HepG2 (cell line): ENCODE results near the gene CHD9. TPM values are rescaled to one million over a fixed set of nuclear protein-coding genes. Genes with fewer than 3 reads are reported as not detected.
A peak's percentile ranks its signal among the peaks of the same experiment; 100 is the strongest.

Experiments used
- ATAC-seq: fragments of 200-7000 bp; cut with Tn5 transposase; 3 replicates; pipeline ENCODE4 v1.9.1; 2020; ENCODE audit warnings: mild to moderate bottlenecking, moderate library complexity
- BruUV-seq: library from RNA; stranded (reverse); fragments of 400-500 nt; replicated peaks from 2 replicates; lab custom pipeline; 2021; lab: Mats Ljungman, UMichigan
- CTCF ChIA-PET: fragments of 300-600 bp; formaldehyde crosslinking; extraction: SDS; loops from one replicate; lab custom pipeline; 2021; ENCODE audit warnings: low total read pairs, inconsistent platforms, low intra/inter-chr PET ratio; lab: Yijun Ruan, JAX
- POLR2A ChIA-PET: fragments of 350-600 bp; sonication (Branson Sonifier 250); formaldehyde crosslinking; loops from one replicate; lab custom pipeline; 2020; ENCODE audit warnings: antibody characterized with exemption, inconsistent platforms; lab: Yijun Ruan, JAX
- DNase-seq: peaks from one replicate; pipeline ENCODE4 v3.0.0-alpha.2; 2015; ENCODE audit warnings: low spot score
- FAIRE-seq: peaks from 3 replicates; lab custom pipeline; 2011; peaks lifted over from hg19 to GRCh38; lab: Jason Lieb, UNC
- H2AFZ ChIP-seq: one replicate; pipeline ENCODE4 v1.6.1; 2011; ENCODE audit warnings: low read length, inconsistent platforms
- H3K27ac ChIP-seq: fragments of 300-600 bp; 3 replicates; pipeline ENCODE4 v1.8.0; 2011; ENCODE audit warnings: mixed run types, mild to moderate bottlenecking, mixed read lengths, low read length, inconsistent platforms; ENCODE audit not compliant: insufficient read depth; ENCODE audit errors: extremely low read length
- H3K27me3 ChIP-seq, 2 experiments: fragments of 200-600 bp in 1 of 2; 2 replicates in 1 of 2; 3 replicates in 1 of 2; pipeline versions ENCODE4 v1.6.0 to v1.8.0; 2011; ENCODE audit warnings: low read length in 2 of 2, mild to moderate bottlenecking in 2 of 2, moderate library complexity in 2 of 2, inconsistent platforms in 1 of 2; ENCODE audit not compliant: insufficient read depth in 2 of 2, control insufficient read depth in 1 of 2
- H3K36me3 ChIP-seq, 2 experiments: fragments of 200-600 bp in 1 of 2; replicated peaks in 1 of 2; 2 replicates in 1 of 2; 3 replicates in 1 of 2; pipeline versions ENCODE4 v1.5.1 to v1.8.0; 2011; ENCODE audit warnings: low read length in 2 of 2, inconsistent platforms in 1 of 2; ENCODE audit not compliant: insufficient read depth in 2 of 2, control insufficient read depth in 1 of 2
- H3K4me1 ChIP-seq: 2 replicates; pipeline ENCODE4 v1.5.1; 2012; ENCODE audit warnings: low read length, inconsistent platforms; ENCODE audit not compliant: insufficient read depth
- H3K4me2 ChIP-seq: 2 replicates; pipeline ENCODE4 v1.6.0; 2011; ENCODE audit warnings: low read depth, low read length, inconsistent platforms
- H3K4me3 ChIP-seq, 3 experiments: fragments of 200-600 bp in 1 of 3; sonication (generic), shearing (Covaris generic) in 1 of 3; replicated peaks in 1 of 3; 2 replicates each; pipeline ENCODE4 v1.5.1; 2011 to 2016; ENCODE audit warnings: low read length in 3 of 3, inconsistent platforms in 2 of 3, low read depth in 2 of 3, mild to moderate bottlenecking in 2 of 3, control low read depth in 1 of 3, mixed read lengths in 1 of 3; ENCODE audit not compliant: insufficient read depth in 1 of 3
- H3K79me2 ChIP-seq: one replicate; pipeline ENCODE4 v1.6.1; 2011; ENCODE audit warnings: low read length, inconsistent platforms; ENCODE audit not compliant: insufficient read depth
- H3K9ac ChIP-seq: 2 replicates; pipeline ENCODE4 v1.6.0; 2011; ENCODE audit warnings: mild to moderate bottlenecking, low read depth, low read length, inconsistent platforms; ENCODE audit not compliant: insufficient read depth
- H3K9me3 ChIP-seq: 2 replicates; pipeline ENCODE4 v1.5.1; 2012; ENCODE audit warnings: mild to moderate bottlenecking, low read length
- H4K20me1 ChIP-seq: 2 replicates; pipeline ENCODE4 v1.6.0; 2011; ENCODE audit warnings: inconsistent platforms, mild to moderate bottlenecking, low read length, moderate library complexity; ENCODE audit not compliant: insufficient read depth
- FOSL2 ChIP-seq: sonication (generic); formaldehyde crosslinking; IDR thresholded peaks from 2 replicates; pipeline ENCODE4 v1.4.0; 2020; ENCODE audit warnings: missing genetic modification reagents
- HNRNPH1 ChIP-seq: fragments of 200-400 bp; formaldehyde crosslinking; optimal IDR thresholded peaks from 2 replicates; pipeline ENCODE3; 2017; ENCODE audit warnings: mild to moderate bottlenecking, low read depth, low read length
- MED1 ChIP-seq: sonication (generic); formaldehyde crosslinking; IDR thresholded peaks from 2 replicates; pipeline ENCODE4 v1.4.0; 2020; ENCODE audit warnings: missing genetic modification reagents
- NFE2L2 ChIP-seq: fragments of 150-350 bp; IDR thresholded peaks from 2 replicates; pipeline ENCODE4 v1.6.1; 2014; ENCODE audit warnings: low read length
- TBL1XR1 ChIP-seq: fragments of 150-350 bp; IDR thresholded peaks from 2 replicates; pipeline ENCODE4 v1.6.1; 2014; ENCODE audit warnings: borderline replicate concordance, low read length; ENCODE audit not compliant: partially characterized antibody
- ZFP36L2 ChIP-seq: sonication (generic); formaldehyde crosslinking; IDR thresholded peaks from 2 replicates; pipeline ENCODE4 v1.4.0; 2020; ENCODE audit warnings: missing genetic modification reagents
- ZNF17 ChIP-seq: sonication (generic); formaldehyde crosslinking; IDR thresholded peaks from 2 replicates; pipeline ENCODE4 v1.5.0; 2020; ENCODE audit warnings: mild to moderate bottlenecking, missing genetic modification reagents
- ZNF576 ChIP-seq: sonication (generic); formaldehyde crosslinking; IDR thresholded peaks from 2 replicates; pipeline ENCODE4 v1.4.0; 2020; ENCODE audit warnings: mild to moderate bottlenecking, missing genetic modification reagents
- ZNF883 ChIP-seq: sonication (generic); formaldehyde crosslinking; IDR thresholded peaks from 2 replicates; pipeline ENCODE4 v1.5.1; 2020; ENCODE audit warnings: mild to moderate bottlenecking, missing genetic modification reagents; ENCODE audit errors: not compliant biosample characterization
- WGBS: methylation state at CpG from one replicate; pipeline ENCODE4 v1.1.6; 2017; ENCODE audit warnings: low lambda C conversion rate; 5-methylcytosine and 5-hydroxymethylcytosine counted together
- in situ Hi-C: cut with HindIII; loops from 2 replicates; pipeline ENCODE4 v1.10.0; 2017; ENCODE audit warnings: low pct_unique_long_range_greater_than_20kb; ENCODE audit not compliant: extremely low pct_ligation_motif_present
- intact Hi-C: fragments of 100-400 bp; cut with micrococcal nuclease; formaldehyde crosslinking; loops from one replicate; pipeline ENCODE4 v1.10.0; 2022; ENCODE audit not compliant: unreplicated experiment
- polyA plus RNA-seq, 8 experiments: library from polyadenylated mRNA; depleted of rRNA in 3 of 8; stranded (reverse) in 7 of 8; unstranded in 1 of 8; fragments of >200 nt; fragmentation: Illumina TruSeq in 4 of 8; extraction: Trizol in 4 of 8; gene quantifications; 2 replicates each; pipeline versions ENCODE4 v1.2.1 to v1.2.3, GENCODE V29; 2011 to 2016; ENCODE audit warnings: low read depth in 4 of 8, missing spikeins in 1 of 8, mixed read lengths in 1 of 8; ENCODE audit not compliant: insufficient read depth in 1 of 8
- total RNA-seq, 5 experiments: library from RNA; depleted of rRNA; stranded (reverse); fragments of >200 nt; fragmentation: Illumina TruSeq; extraction: Trizol; gene quantifications; 2 replicates each; pipeline ENCODE4 v1.2.3, GENCODE V29; 2016; ENCODE audit warnings: low read depth in 1 of 5

The CHD9 gene
- total and polyA plus RNA-seq, 2 of the 13 experiments (the other 11 are each of a cell fraction or from before 2014, with no cell fraction given), result 23.4 to 27.7 TPM

- ATAC-seq, result no peak
- Histone ChIP-seq H3K79me2 (peaks cover 53% of the 10 kb centered on the region), H3K4me3 (no peak overlapping the region)
- DNase-seq, result no peak
- CTCF ChIA-PET, result no interaction called here
- POLR2A ChIA-PET, result no interaction called here
- no peak for FAIRE-seq
- peak; percentile 55 for TF ChIP-seq NFE2L2
- no peak for TF ChIP-seq ZNF17 (CRISPR knock-in tag)
- TF ChIP-seq, all 625 proteins: peak for 1
- WGBS, result 98% methylated on average over 6 of the region's 6 CpGs
- H3K27me3 ChIP-seq, result no peaks in the 10 kb centered on the region
- no peak overlapping the region for H3K27ac ChIP-seq
- no TSS peak for BruUV-seq
- H3K9me3 ChIP-seq, result no peaks in the 10 kb centered on the region; the same call in 1 of the 2 replicates
- no peak overlapping the region for H2AFZ ChIP-seq
- intact Hi-C loops, result loop anchor here (2.0 kb wide), 1 partner anchor 16 kb away; no protein-coding TSS in a partner anchor
- no peak overlapping the region for H3K9ac ChIP-seq
- no peak overlapping the region for H3K4me2 ChIP-seq
- in situ Hi-C loops, result no loop called here
- H3K36me3 ChIP-seq, result peaks cover 0 to 3% of the 10 kb centered on the region in 2 experiments; a peak in 2 of 5 replicates
- H4K20me1 ChIP-seq, result peaks cover 11% of the 10 kb centered on the region; the same call in 1 of the 2 replicates
- peaks cover 13% of the 10 kb centered on the region for H3K4me1 ChIP-seq
These were observed 24.1 kb downstream of the CHD9 start for GRCh38 chr16:53078765-53079485.

- DNase-seq (no peak), ATAC-seq (peak; percentile 39; the same call in 2 of the 3 replicates), FAIRE-seq (no peak)
- H3K4me3 ChIP-seq, result no peak overlapping the region
- ChIA-PET POLR2A (interaction anchor here (0.6 kb wide), 1 partner anchor 423 kb away, joined by 3 read pairs; no protein-coding TSS in a partner anchor), CTCF (no interaction called here)
- H3K79me2 ChIP-seq, result peaks cover 45% of the 10 kb centered on the region
- H3K27me3 ChIP-seq, result no peaks in the 10 kb centered on the region
- peaks cover 13% of the 10 kb centered on the region for H3K4me1 ChIP-seq
- no TSS peak for BruUV-seq
- H2AFZ ChIP-seq, result no peak overlapping the region
- peaks cover 11% of the 10 kb centered on the region; the same call in 1 of the 2 replicates for H4K20me1 ChIP-seq
- in situ Hi-C loops, result no loop called here
- H3K27ac ChIP-seq, result no peak overlapping the region
- H3K4me2 ChIP-seq, result no peak overlapping the region
- H3K36me3 ChIP-seq, result peaks cover 2 to 3% of the 10 kb centered on the region in 2 experiments; a peak in 2 of 5 replicates
- intact Hi-C loops, result no loop called here
- H3K9ac ChIP-seq, result no peak overlapping the region
- no peaks in the 10 kb centered on the region for H3K9me3 ChIP-seq
- TF ChIP-seq TBL1XR1 (no peak), ZFP36L2 (no peak), FOSL2 (CRISPR knock-in tag) (peak; percentile 52), ZNF576 (CRISPR knock-in tag) (no peak), MED1 (CRISPR knock-in tag) (no peak), ZNF883 (CRISPR knock-in tag) (no peak), HNRNPH1 (no peak)
- TF ChIP-seq, all 625 proteins: peak for 1
- 91% methylated on average over 8 of the region's 8 CpGs for WGBS
These were observed 25.7 kb downstream of the CHD9 start for GRCh38 chr16:53080345-53081031.
